K562 (cell line): ENCODE measurements around the gene BRD4. TPM values are rescaled to one million over a fixed set of nuclear protein-coding genes. Genes with fewer than 3 reads are reported as not detected.

Experiments used
- ATAC-seq: fragments of 200-7000 bp; cut with Tn5 transposase; 3 replicates; pipeline ENCODE4 v1.9.1; 2020; ENCODE audit warnings: moderate library complexity
- BruUV-seq: library from RNA; stranded (reverse); fragments of 400-500 nt; replicated peaks from 2 replicates; lab custom pipeline; 2021; lab: Mats Ljungman, UMichigan
- CTCF ChIA-PET: fragments of 300-600 bp; formaldehyde crosslinking; extraction: SDS; loops from one replicate; lab custom pipeline; 2021; ENCODE audit warnings: low intra/inter-chr PET ratio; lab: Yijun Ruan, JAX
- POLR2A ChIA-PET: fragments of 300-600, 350-650 bp; sonication (Branson Sonifier 250); formaldehyde crosslinking; extraction: SDS; loops from one replicate; lab custom pipeline; 2021; ENCODE audit warnings: antibody characterized with exemption, inconsistent platforms; lab: Yijun Ruan, JAX
- DNase-seq, 4 experiments: peaks; one replicate each; pipeline versions ENCODE4 v3.0.0 to v3.0.0-alpha.2; 2011 to 2018; ENCODE audit warnings: low spot score in 3 of 4, mixed read lengths in 3 of 4; ENCODE audit errors: extremely low read depth in 1 of 4
- FAIRE-seq: peaks from 2 replicates; lab custom pipeline; 2011; peaks lifted over from hg19 to GRCh38; lab: Jason Lieb, UNC
- H2AFZ ChIP-seq: 2 replicates; pipeline ENCODE4 v1.6.0; 2011; ENCODE audit warnings: low read depth, low read length, control low read depth, inconsistent platforms
- H3K27ac ChIP-seq: fragments of 200-600 bp; 3 replicates; pipeline ENCODE4 v1.8.0; 2011; ENCODE audit warnings: low read depth, mild to moderate bottlenecking, control low read depth, inconsistent platforms, low read length, moderate library complexity, mixed read lengths; ENCODE audit errors: extremely low read depth
- H3K27me3 ChIP-seq, 2 experiments: fragments of 300-600 bp in 1 of 2; 2 replicates in 1 of 2; 3 replicates in 1 of 2; pipeline versions ENCODE4 v1.6.0 to v1.8.0; 2011; ENCODE audit warnings: inconsistent platforms in 2 of 2, low read length in 2 of 2, mild to moderate bottlenecking in 1 of 2, mixed read lengths in 1 of 2, moderate library complexity in 1 of 2; ENCODE audit not compliant: control insufficient read depth in 2 of 2, insufficient read depth in 2 of 2
- H3K36me3 ChIP-seq: fragments of 300-600 bp; 3 replicates; pipeline ENCODE4 v1.8.0; 2011; ENCODE audit warnings: mild to moderate bottlenecking, low read length, inconsistent platforms; ENCODE audit not compliant: control insufficient read depth, insufficient read depth
- H3K4me1 ChIP-seq, 2 experiments: fragments of 200-600 bp in 1 of 2; replicated peaks in 1 of 2; 2 replicates in 1 of 2; 3 replicates in 1 of 2; pipeline versions ENCODE4 v1.5.1 to v1.8.0; 2011; ENCODE audit warnings: inconsistent platforms in 2 of 2, low read length in 2 of 2, mild to moderate bottlenecking in 1 of 2, mixed read lengths in 1 of 2, moderate library complexity in 1 of 2; ENCODE audit not compliant: control insufficient read depth in 2 of 2, insufficient read depth in 2 of 2
- H3K4me2 ChIP-seq: 2 replicates; pipeline ENCODE4 v1.6.1; 2011; ENCODE audit warnings: low read length, control low read depth, inconsistent platforms, mixed read lengths; ENCODE audit not compliant: insufficient read depth
- H3K4me3 ChIP-seq: fragments of 200-600 bp; sonication (generic), shearing (Covaris generic); 2 replicates; pipeline ENCODE4 v1.5.1; 2016; ENCODE audit warnings: control low read depth, inconsistent platforms
- H3K79me2 ChIP-seq: fragments of 200-600 bp; 3 replicates; pipeline ENCODE4 v1.8.0; 2011; ENCODE audit warnings: low read length, inconsistent platforms; ENCODE audit not compliant: control insufficient read depth, insufficient read depth
- H3K9ac ChIP-seq, 2 experiments: 2 replicates each; pipeline versions ENCODE4 v1.6.0 to v1.6.1; 2011; ENCODE audit warnings: low read depth in 2 of 2, low read length in 2 of 2, control low read depth in 1 of 2, inconsistent platforms in 1 of 2, mild to moderate bottlenecking in 1 of 2, mixed read lengths in 1 of 2; ENCODE audit not compliant: insufficient read depth in 1 of 2
- H3K9me1 ChIP-seq: one replicate; pipeline ENCODE4 v1.6.0; 2011; ENCODE audit warnings: inconsistent platforms, mild to moderate bottlenecking, low read length, moderate library complexity; ENCODE audit not compliant: control insufficient read depth, insufficient read depth
- H3K9me3 ChIP-seq: replicated peaks from 2 replicates; pipeline ENCODE4 v1.5.1; 2011; ENCODE audit warnings: low read depth, low read length, inconsistent platforms; ENCODE audit not compliant: control insufficient read depth, insufficient read depth
- H4K20me1 ChIP-seq: replicated peaks from 2 replicates; pipeline ENCODE4 v1.6.1; 2011; ENCODE audit warnings: low read length, inconsistent platforms, mixed read lengths; ENCODE audit not compliant: control insufficient read depth, insufficient read depth
- ARHGAP35 ChIP-seq: fragments of 450-650 bp; IDR thresholded peaks from 2 replicates; pipeline ENCODE4 v1.6.1; 2018; ENCODE audit not compliant: partially characterized antibody
- ARID3B ChIP-seq: fragments of 250-450 bp; sonication (Bioruptor Pico); IDR thresholded peaks from 2 replicates; pipeline ENCODE4 v1.4.0; 2020; ENCODE audit warnings: borderline replicate concordance
- BCL6 ChIP-seq: fragments of 250-450 bp; sonication (Bioruptor Pico); IDR thresholded peaks from 2 replicates; pipeline ENCODE4 v1.4.0; 2020
- CHCHD3 ChIP-seq: fragments of 250-450 bp; sonication (Bioruptor Pico); IDR thresholded peaks from 2 replicates; pipeline ENCODE4 v2.1.2; 2022; ENCODE audit warnings: mild to moderate bottlenecking
- DACH1 ChIP-seq: fragments of 450-650 bp; IDR thresholded peaks from 2 replicates; pipeline ENCODE4 v1.6.1; 2018; ENCODE audit not compliant: partially characterized antibody
- EP300 ChIP-seq: IDR thresholded peaks from 2 replicates; pipeline ENCODE4 v1.6.1; 2012; ENCODE audit warnings: low read length, improper control_type of control experiment
- EP400 ChIP-seq: fragments of 450-650 bp; IDR thresholded peaks from 2 replicates; pipeline ENCODE4 v1.6.1; 2017; ENCODE audit warnings: antibody characterized with exemption, mild to moderate bottlenecking, moderate library complexity
- GTF2E2 ChIP-seq: fragments of 200-800 bp; sonication (Bioruptor generic); IDR thresholded peaks from 2 replicates; pipeline ENCODE4 v1.6.1; 2016; ENCODE audit warnings: missing genetic modification characterization, missing compliant biosample characterization
- LEF1 ChIP-seq: fragments of 450-650 bp; IDR thresholded peaks from 2 replicates; pipeline ENCODE4 v1.6.1; 2016; ENCODE audit warnings: mild to moderate bottlenecking
- PREB ChIP-seq: sonication (generic); formaldehyde crosslinking; IDR thresholded peaks from 2 replicates; pipeline ENCODE4 v1.8.1; 2023; ENCODE audit warnings: mild to moderate bottlenecking, missing genetic modification reagents
- RBM15 ChIP-seq: fragments of 200-400 bp; formaldehyde crosslinking; IDR thresholded peaks from 2 replicates; pipeline ENCODE4 v1.6.1; 2018; ENCODE audit warnings: mild to moderate bottlenecking, low read length, moderate library complexity; ENCODE audit not compliant: insufficient read depth
- SAFB2 ChIP-seq: fragments of 200-400 bp; formaldehyde crosslinking; IDR thresholded peaks from 2 replicates; pipeline ENCODE4 v1.6.1; 2018; ENCODE audit warnings: borderline replicate concordance, low read length, low read depth, moderate library complexity; ENCODE audit not compliant: severe bottlenecking
- ZFP1 ChIP-seq: fragments of 450-650 bp; formaldehyde crosslinking; IDR thresholded peaks from 2 replicates; pipeline ENCODE4 v1.4.0; 2020; ENCODE audit warnings: mild to moderate bottlenecking, mixed read lengths
- ZNF133 ChIP-seq: fragments of 250-450 bp; sonication (Bioruptor Pico); IDR thresholded peaks from 2 replicates; pipeline ENCODE4 v1.4.0; 2020; ENCODE audit warnings: mild to moderate bottlenecking
- ZNF707 ChIP-seq: fragments of 250-450 bp; sonication (Bioruptor Pico); conservative IDR thresholded peaks from 2 replicates; pipeline ENCODE4 v1.8.0; 2022; ENCODE audit warnings: inconsistent platforms, mild to moderate bottlenecking, moderate library complexity
- ZNF76 ChIP-seq: fragments of 250-450 bp; sonication (Bioruptor Pico); IDR thresholded peaks from 2 replicates; pipeline ENCODE4 v1.4.0; 2020; ENCODE audit warnings: mild to moderate bottlenecking, moderate library complexity, borderline replicate concordance
- WGBS: fragments of 100-300 bp; shearing (Covaris generic); methylation state at CpG from one replicate; pipeline ENCODE4 v1.1.6; 2016; ENCODE audit warnings: low coverage, mixed read lengths; ENCODE audit not compliant: insufficient coverage; ENCODE audit errors: missing lambda C conversion rate; 5-methylcytosine and 5-hydroxymethylcytosine counted together
- in situ Hi-C: fragments of 300-500 bp; cut with MboI; formaldehyde crosslinking; loops from 4 replicates; pipeline ENCODE4 v1.15.0; 2018; ENCODE audit warnings: inconsistent platforms, mixed read lengths
- intact Hi-C: fragments of 100-400 bp; cut with micrococcal nuclease; formaldehyde crosslinking; loops from 2 replicates; pipeline ENCODE4 v1.14.2; 2022
- polyA plus RNA-seq, 8 experiments: library from polyadenylated mRNA; depleted of rRNA in 4 of 8; stranded (reverse) in 5 of 8; unstranded in 3 of 8; fragments of >200 nt; fragmentation: Nextera tagmentation in 2 of 8; fragmentation: Illumina TruSeq in 1 of 8; extraction: Ambion mirVana in 2 of 8; extraction: Trizol in 1 of 8; gene quantifications; 2 replicates each; pipeline versions ENCODE4 v1.2.1 to v1.2.3, GENCODE V29; 2011 to 2014; ENCODE audit warnings: inconsistent platforms in 1 of 8, missing spikeins in 1 of 8
- total RNA-seq, 7 experiments: library from RNA; depleted of rRNA in 6 of 7; stranded (reverse); fragments of >200 nt in 6 of 7; fragmentation: Illumina TruSeq in 2 of 7; extraction: Trizol in 2 of 7; gene quantifications; 2 replicates each; pipeline versions ENCODE4 v1.2.1 to v1.2.3, GENCODE V29; 2011 to 2021; ENCODE audit warnings: low replicate concordance in 1 of 7
- TF ChIP-seq, protein P1 (sequence below), 2 experiments: fragments of 450-650 bp in 1 of 2; sonication (generic) in 1 of 2; formaldehyde crosslinking in 1 of 2; IDR thresholded peaks in 1 of 2; conservative IDR thresholded peaks in 1 of 2; 2 replicates each; pipeline versions ENCODE4 v1.6.1 to v1.8.1; 2016 to 2023; ENCODE audit warnings: mild to moderate bottlenecking in 2 of 2, moderate library complexity in 2 of 2, inconsistent platforms in 1 of 2, missing genetic modification reagents in 1 of 2

BRD4 gene
- total and polyA plus RNA-seq, 9 of the 15 experiments (the other 6 are each of a cell fraction or from before 2014, with no cell fraction given) = 1.8 to 105 (median 15.6) TPM

- no peak for TF ChIP-seq ARID3B
- TF ChIP-seq SAFB2 = no peak
Observed at GRCh38 chr19:15260939-15261338, 71.4 kb downstream of the BRD4 start (continued).

GRCh38 chr19:15259907-15260306 lies 72.4 kb downstream of the BRD4 start:
- Histone ChIP-seq H3K36me3 (peaks cover 100% of the 10 kb centered on the region), H3K4me1 (peaks cover 0 to 6% of the 10 kb centered on the region in 2 experiments; a peak in 1 of 5 replicates), H3K9me3 (no peaks in the 10 kb centered on the region), H3K79me2 (0 out of 3 replicates have a peak, but pooled peaks cover 8% of the 10 kb centered on the region), H4K20me1 (peaks cover 28% of the 10 kb centered on the region), H3K4me3 (no peak overlapping the region), H2AFZ (no peak overlapping the region), H3K27ac (no peak overlapping the region), H3K27me3 (no peaks in the 10 kb centered on the region), H3K9ac (no peak overlapping the region), H3K9me1 (no peaks in the 10 kb centered on the region)
- in situ Hi-C loops = no loop called here
- DNase-seq (no peak), FAIRE-seq (no peak), ATAC-seq (no peak)
- 96% methylated on average over 5 of the region's 5 CpGs for WGBS
- ChIA-PET CTCF (no interaction called here), POLR2A (interaction anchor here (0.6 kb wide), 1 partner anchor 34 kb away, joined by 3 read pairs; no protein-coding TSS in a partner anchor)
- intact Hi-C loops = loop anchor here (5.0 kb wide), 2 partner anchors 83 to 297 kb away; no protein-coding TSS in a partner anchor
- TF ChIP-seq ZNF707 (CRISPR knock-in tag) (no peak), ZNF76 (CRISPR knock-in tag) (no peak), EP300 (no peak), ZNF133 (CRISPR knock-in tag) (no peak), EP400 (no peak), LEF1 (no peak), RBM15 (no peak), DACH1 (no peak), PREB (CRISPR knock-in tag) (no peak), CHCHD3 (CRISPR knock-in tag) (no peak), ARHGAP35 (no peak), BCL6 (CRISPR knock-in tag) (no peak), ZFP1 (no peak), GTF2E2 (tag) (no peak)
- TF ChIP-seq, protein P1, sequence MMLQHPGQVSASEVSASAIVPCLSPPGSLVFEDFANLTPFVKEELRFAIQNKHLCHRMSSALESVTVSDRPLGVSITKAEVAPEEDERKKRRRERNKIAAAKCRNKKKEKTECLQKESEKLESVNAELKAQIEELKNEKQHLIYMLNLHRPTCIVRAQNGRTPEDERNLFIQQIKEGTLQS (IDR thresholded peaks at IDR 0.05) = no peak
- TF ChIP-seq, protein P1 (CRISPR knock-in tag; conservative IDR thresholded peaks at IDR 0.05) = no peak
- TF ChIP-seq, all 486 proteins: peak for 0
- no TSS peak for BruUV-seq
- H3K4me2 ChIP-seq = no peak overlapping the region
